Naive B cell (primary cell): Measurements from ENCODE around the gene PRR3. TPM values are rescaled to one million over a fixed set of nuclear protein-coding genes. Genes with fewer than 3 reads are reported as not detected.
"Not testable (repeated sequence)": the region's sequence is repeated elsewhere in the genome, so short reads cannot be mapped to it uniquely, and the experiment has no call there.

Experiments
- ATAC-seq, 2 donors: fragments of 150-1000 bp; cut with Tn5 transposase; 2 replicates each; pipeline ENCODE4 v1.10.0; 2021; ENCODE audit warnings: low read depth in 2 of 2, mild to moderate bottlenecking in 2 of 2, moderate library complexity in 2 of 2
- DNase-seq: peaks from one replicate; pipeline ENCODE4 v3.0.0; 2022
- H3K27ac Mint-ChIP-seq, 6 donors: one replicate each; pipeline ENCODE4 v1.8.0; 2020 to 2022; ENCODE audit warnings: mild to moderate bottlenecking in 6 of 6, mixed read lengths in 6 of 6, moderate library complexity in 5 of 6, inconsistent platforms in 2 of 6
- H3K27me3 Mint-ChIP-seq, 3 donors: one replicate each; pipeline ENCODE4 v1.8.0; 2021 to 2022; ENCODE audit warnings: mixed read lengths in 3 of 3, mild to moderate bottlenecking in 1 of 3
- H3K36me3 Mint-ChIP-seq, 2 donors: one replicate each; pipeline ENCODE4 v1.8.0; 2020 to 2022; ENCODE audit warnings: mixed read lengths in 2 of 2, inconsistent platforms in 1 of 2, mild to moderate bottlenecking in 1 of 2
- H3K4me1 Mint-ChIP-seq, 3 donors: one replicate each; pipeline ENCODE4 v1.8.0; 2020 to 2022; ENCODE audit warnings: mixed read lengths in 3 of 3, inconsistent platforms in 1 of 3, mild to moderate bottlenecking in 1 of 3, moderate library complexity in 1 of 3
- H3K4me3 Mint-ChIP-seq, 8 donors: one replicate each; pipeline ENCODE4 v1.8.0; 2020 to 2022; ENCODE audit warnings: mild to moderate bottlenecking in 8 of 8, mixed read lengths in 8 of 8, moderate library complexity in 8 of 8, inconsistent platforms in 2 of 8
- H3K9me3 Mint-ChIP-seq, 7 donors: one replicate each; pipeline ENCODE4 v1.8.0; 2020 to 2022; ENCODE audit warnings: mixed read lengths in 7 of 7, mild to moderate bottlenecking in 5 of 7, inconsistent platforms in 2 of 7, moderate library complexity in 1 of 7
- polyA plus RNA-seq, 6 donors: library from polyadenylated mRNA; unstranded; fragments of 300-500 nt; fragmentation: Illumina TruSeq; gene quantifications; one replicate each; pipeline ENCODE4 v1.2.3, GENCODE V29; 2021; ENCODE audit warnings: low read depth in 6 of 6

PRR3 gene
- polyA plus RNA-seq, 6 donors from 2014 or later = 8.1 to 14.2 (median 11.2) TPM

- not testable (repeated sequence) for ATAC-seq, H3K27me3 Mint-ChIP-seq, H3K36me3 Mint-ChIP-seq, H3K9me3 Mint-ChIP-seq, DNase-seq
- H3K4me1 Mint-ChIP-seq = peaks cover 39 to 91% (median 67%) of the 10 kb centered on the region in 3 donors
- H3K27ac Mint-ChIP-seq = peak overlapping the region in 5 of 6 donors; percentile 19 to 89 (median 76)
- H3K4me3 Mint-ChIP-seq = peak overlapping the region in 6 of 8 donors; percentile 9 to 71 (median 27)
Observed at GRCh38 chr6:30518505-30519145, 38.5 kb upstream of the PRR3 start.

GRCh38 chr6:30520522-30520921, 36.6 kb upstream of the PRR3 start:
- DNase-seq (no peak), ATAC-seq (no peak)
- H3K27ac Mint-ChIP-seq = peak overlapping the region in 2 of 6 donors; percentile 66 to 84
- no peaks in the 10 kb centered on the region for H3K36me3 Mint-ChIP-seq
- peaks cover 48 to 91% (median 70%) of the 10 kb centered on the region in 3 donors for H3K4me1 Mint-ChIP-seq
- no peak overlapping the region for H3K4me3 Mint-ChIP-seq
- H3K9me3 Mint-ChIP-seq = peaks cover 0 to 9% (median 4%) of the 10 kb centered on the region in 7 donors
- no peaks in the 10 kb centered on the region for H3K27me3 Mint-ChIP-seq

- not testable (repeated sequence) for H3K27ac Mint-ChIP-seq, H3K36me3 Mint-ChIP-seq, DNase-seq, H3K27me3 Mint-ChIP-seq, ATAC-seq, H3K4me3 Mint-ChIP-seq
- H3K9me3 Mint-ChIP-seq = peaks cover 0 to 10% (median 4%) of the 10 kb centered on the region in 7 donors
- peaks cover 46 to 91% (median 64%) of the 10 kb centered on the region in 3 donors for H3K4me1 Mint-ChIP-seq
Observed at GRCh38 chr6:30521082-30521481, 36.0 kb upstream of the PRR3 start.

DNA sequence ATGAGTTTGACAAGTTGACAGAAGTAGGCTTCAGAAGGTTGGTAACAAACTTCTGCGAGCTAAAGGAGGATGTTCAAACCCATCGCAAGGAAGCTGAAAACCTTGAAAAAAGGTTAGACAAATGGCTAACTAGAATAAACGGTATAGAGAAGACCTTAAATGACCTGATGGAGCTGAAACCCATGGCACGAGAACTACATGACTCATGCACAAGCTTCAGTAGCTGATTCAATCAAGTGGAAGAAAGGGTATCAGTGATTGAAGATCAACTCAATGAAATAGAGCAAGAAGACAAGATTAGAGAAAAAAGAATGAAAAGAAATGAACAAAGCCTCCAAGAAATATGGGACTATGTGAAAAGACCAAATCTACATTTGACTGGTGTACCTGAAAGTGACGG, 35.1 kb upstream of the PRR3 start:
- not testable (repeated sequence) for DNase-seq, H3K36me3 Mint-ChIP-seq, H3K4me3 Mint-ChIP-seq, H3K9me3 Mint-ChIP-seq, H3K27me3 Mint-ChIP-seq, ATAC-seq
- Mint-ChIP-seq H3K27ac (peak overlapping the region in 3 of 6 donors; percentile 6 to 41 (median 13)), H3K4me1 (peaks cover 39 to 83% (median 57%) of the 10 kb centered on the region in 3 donors)

DNA sequence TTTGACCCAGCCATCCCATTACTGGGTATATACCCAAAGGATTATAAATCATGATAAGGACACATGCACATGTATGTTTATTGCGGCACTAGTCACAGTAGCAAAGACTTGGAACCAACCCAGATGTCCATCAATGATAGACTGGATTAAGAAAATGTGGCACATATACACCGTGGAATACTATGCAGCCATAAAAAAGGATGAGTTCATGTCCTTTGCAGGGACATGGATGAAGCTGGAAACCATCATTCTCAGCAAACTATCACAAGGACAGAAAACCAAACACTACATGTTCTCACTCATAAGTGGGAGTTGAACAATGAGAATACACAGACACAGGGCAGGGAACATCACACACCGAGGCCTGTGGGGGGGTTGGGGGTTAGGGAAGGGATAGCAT, 30.7 kb upstream of the PRR3 start:
- H3K27me3 Mint-ChIP-seq, H3K4me3 Mint-ChIP-seq, ATAC-seq, DNase-seq, H3K36me3 Mint-ChIP-seq, H3K9me3 Mint-ChIP-seq: not testable (repeated sequence)
- Mint-ChIP-seq H3K27ac (peak overlapping the region in 1 of 6 donors; percentile 33), H3K4me1 (peaks cover 45 to 84% (median 65%) of the 10 kb centered on the region in 3 donors)

DNA sequence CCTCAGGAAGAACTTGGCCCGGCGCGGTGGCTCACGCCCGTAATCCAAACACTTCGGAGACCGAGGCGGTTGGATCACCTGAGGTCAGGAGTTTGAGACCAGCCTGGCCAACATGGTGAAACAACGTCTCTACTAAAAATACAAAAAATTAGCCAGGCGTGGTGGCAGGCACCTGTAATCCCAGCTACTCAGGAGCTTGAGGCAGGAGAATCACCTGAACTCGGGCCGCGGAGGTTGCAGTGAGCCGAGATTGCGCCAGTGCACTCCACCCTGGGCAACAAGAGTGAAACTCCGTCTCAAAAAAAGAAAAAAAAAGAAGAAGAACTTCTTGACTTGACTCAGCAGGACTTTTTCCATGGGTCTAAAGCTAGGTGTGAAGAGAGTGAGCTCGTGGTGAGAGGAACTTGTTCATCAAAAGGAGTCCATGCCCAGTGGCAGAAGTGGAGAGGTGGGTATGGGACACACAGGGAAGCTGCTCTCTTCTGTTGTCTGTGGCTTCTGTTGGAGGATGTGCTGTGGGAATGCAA, 27.7 kb upstream of the PRR3 start:
- peak overlapping the region; percentile 19 to 83 (median 62) for H3K4me3 Mint-ChIP-seq
- ATAC-seq = peak; percentile 56 to 66
- not testable (repeated sequence) for H3K9me3 Mint-ChIP-seq, H3K36me3 Mint-ChIP-seq, H3K27me3 Mint-ChIP-seq, DNase-seq
- peak overlapping the region; percentile 70 to 96 (median 84) for H3K27ac Mint-ChIP-seq
- H3K4me1 Mint-ChIP-seq = peaks cover 32 to 75% (median 52%) of the 10 kb centered on the region in 3 donors

- Mint-ChIP-seq H3K9me3 (peaks cover 0 to 2% (median 0%) of the 10 kb centered on the region in 7 donors), H3K4me1 (peaks cover 29 to 69% (median 46%) of the 10 kb centered on the region in 3 donors), H3K27ac (peak overlapping the region in 5 of 6 donors; percentile 49 to 96 (median 79)), H3K36me3 (no peaks in the 10 kb centered on the region), H3K4me3 (peak overlapping the region in 6 of 8 donors; percentile 9 to 83 (median 40)), H3K27me3 (no peaks in the 10 kb centered on the region)
- DNase-seq (no peak), ATAC-seq (peak; percentile 50 to 53)
Observed at GRCh38 chr6:30530014-30530413, 27.1 kb upstream of the PRR3 start.

- no peak for ATAC-seq
Observed at GRCh38 chr6:30533460-30534294, 23.4 kb upstream of the PRR3 start.

GRCh38 chr6:30537931-30538330, 19.2 kb upstream of the PRR3 start:
- H3K27ac Mint-ChIP-seq = no peak overlapping the region
- DNase-seq = no peak
- H3K36me3 Mint-ChIP-seq = no peaks in the 10 kb centered on the region
- H3K4me3 Mint-ChIP-seq = no peak overlapping the region
- no peaks in the 10 kb centered on the region for H3K27me3 Mint-ChIP-seq
- no peak for ATAC-seq
- no peaks in the 10 kb centered on the region for H3K9me3 Mint-ChIP-seq
- H3K4me1 Mint-ChIP-seq = peaks cover 17 to 20% (median 18%) of the 10 kb centered on the region in 3 donors

More at GRCh38 chr6:30533460-30534294, 23.4 kb upstream of the PRR3 start:
- DNase-seq = no peak
- Mint-ChIP-seq H3K4me3 (peak overlapping the region in 7 of 8 donors; percentile 1 to 95 (median 63)), H3K27me3 (no peaks in the 10 kb centered on the region), H3K36me3 (no peaks in the 10 kb centered on the region), H3K4me1 (peaks cover 24 to 43% (median 36%) of the 10 kb centered on the region in 3 donors), H3K9me3 (no peaks in the 10 kb centered on the region), H3K27ac (peak overlapping the region in 2 of 6 donors; percentile 13 to 63)

DNA sequence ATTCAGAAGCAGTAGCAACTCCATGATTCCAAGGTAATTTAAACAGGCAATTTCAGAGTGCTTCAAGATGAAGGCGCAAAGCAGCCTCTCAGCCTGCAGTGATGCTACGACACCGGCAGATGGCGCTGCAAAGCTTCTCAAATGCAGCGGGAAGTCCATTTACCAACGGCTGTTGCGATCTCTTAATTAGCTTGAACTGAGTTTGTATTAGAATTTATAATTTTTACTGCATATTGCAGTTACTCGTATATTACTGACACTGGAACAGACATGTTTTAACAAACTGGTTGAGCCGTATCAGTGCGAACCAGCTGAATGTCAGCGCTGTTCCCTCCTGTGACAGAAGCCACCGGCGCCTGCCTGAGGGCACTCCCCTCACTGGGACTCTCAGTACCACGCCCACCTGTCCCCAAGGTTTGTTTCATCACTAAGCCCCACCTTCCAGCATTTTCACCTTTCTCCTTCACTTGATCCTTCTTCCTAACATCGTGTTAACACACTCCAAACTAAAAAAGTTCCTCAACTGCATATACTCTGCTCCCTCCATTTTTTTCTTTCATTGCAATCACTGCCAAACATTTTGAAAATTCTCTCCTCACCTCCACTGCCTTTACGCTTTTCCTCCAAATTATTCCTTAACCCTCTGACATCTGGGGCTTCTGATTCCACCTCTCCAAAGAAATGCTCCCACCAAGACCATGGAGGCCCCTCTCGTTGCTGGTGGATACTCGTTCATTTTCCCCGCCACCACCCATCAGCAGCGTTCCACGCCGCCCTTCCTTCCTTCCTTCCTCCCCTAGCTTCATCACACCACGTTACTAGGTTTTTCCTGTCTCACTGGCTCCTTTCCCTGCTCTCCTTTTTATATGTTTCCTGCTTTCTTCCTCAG, 15.3 kb upstream of the PRR3 start:
- no peaks in the 10 kb centered on the region for H3K27me3 Mint-ChIP-seq
- peaks cover 27 to 33% (median 29%) of the 10 kb centered on the region in 3 donors for H3K4me1 Mint-ChIP-seq
- DNase-seq (peak; percentile 79), ATAC-seq (peak; percentile 78)
- no peaks in the 10 kb centered on the region for H3K36me3 Mint-ChIP-seq
- peak overlapping the region; percentile 83 to 97 (median 92) for H3K4me3 Mint-ChIP-seq
- peak overlapping the region; percentile 72 to 99 (median 96) for H3K27ac Mint-ChIP-seq
- H3K9me3 Mint-ChIP-seq = no peaks in the 10 kb centered on the region

GRCh38 chr6:30542404-30542725, 14.7 kb upstream of the PRR3 start:
- peak overlapping the region; percentile 83 to 97 (median 92) for H3K4me3 Mint-ChIP-seq
- no peaks in the 10 kb centered on the region for H3K36me3 Mint-ChIP-seq
- H3K27ac Mint-ChIP-seq = peak overlapping the region; percentile 72 to 99 (median 96)
- peaks cover 27 to 33% (median 29%) of the 10 kb centered on the region in 3 donors for H3K4me1 Mint-ChIP-seq
- no peaks in the 10 kb centered on the region for H3K9me3 Mint-ChIP-seq
- DNase-seq = peak; percentile 68
- ATAC-seq = peak; percentile 79 to 84
- H3K27me3 Mint-ChIP-seq = no peaks in the 10 kb centered on the region

- H3K9me3 Mint-ChIP-seq = no peaks in the 10 kb centered on the region
Observed at GRCh38 chr6:30542915-30543314, 14.2 kb upstream of the PRR3 start.

More at GRCh38 chr6:30542915-30543314, 14.2 kb upstream of the PRR3 start:
- Mint-ChIP-seq H3K4me1 (peaks cover 27 to 33% (median 29%) of the 10 kb centered on the region in 3 donors), H3K4me3 (peak overlapping the region; percentile 83 to 97 (median 92)), H3K36me3 (peaks cover 0 to under 1% of the 10 kb centered on the region in 2 donors), H3K27me3 (no peaks in the 10 kb centered on the region), H3K27ac (peak overlapping the region; percentile 72 to 99 (median 96))
- ATAC-seq = no peak
- no peak for DNase-seq
